HepG2 (cell line): ENCODE results near the gene THOC7. TPM values are rescaled to one million over a fixed set of nuclear protein-coding genes. Genes with fewer than 3 reads are reported as not detected.

Source experiments
- ATAC-seq: fragments of 200-7000 bp; cut with Tn5 transposase; 3 replicates; pipeline ENCODE4 v1.9.1; 2020; ENCODE audit warnings: mild to moderate bottlenecking, moderate library complexity
- BruUV-seq: library from RNA; stranded (reverse); fragments of 400-500 nt; replicated peaks from 2 replicates; lab custom pipeline; 2021; lab: Mats Ljungman, UMichigan
- CTCF ChIA-PET: fragments of 300-600 bp; formaldehyde crosslinking; extraction: SDS; loops from one replicate; lab custom pipeline; 2021; ENCODE audit warnings: low total read pairs, inconsistent platforms, low intra/inter-chr PET ratio; lab: Yijun Ruan, JAX
- POLR2A ChIA-PET: fragments of 350-600 bp; sonication (Branson Sonifier 250); formaldehyde crosslinking; loops from one replicate; lab custom pipeline; 2020; ENCODE audit warnings: antibody characterized with exemption, inconsistent platforms; lab: Yijun Ruan, JAX
- DNase-seq: peaks from one replicate; pipeline ENCODE4 v3.0.0-alpha.2; 2015; ENCODE audit warnings: low spot score
- FAIRE-seq: peaks from 3 replicates; lab custom pipeline; 2011; peaks lifted over from hg19 to GRCh38; lab: Jason Lieb, UNC
- H2AFZ ChIP-seq: one replicate; pipeline ENCODE4 v1.6.1; 2011; ENCODE audit warnings: low read length, inconsistent platforms
- H3K27ac ChIP-seq: fragments of 300-600 bp; 3 replicates; pipeline ENCODE4 v1.8.0; 2011; ENCODE audit warnings: mixed run types, mild to moderate bottlenecking, mixed read lengths, low read length, inconsistent platforms; ENCODE audit not compliant: insufficient read depth; ENCODE audit errors: extremely low read length
- H3K27me3 ChIP-seq, 2 experiments: fragments of 200-600 bp in 1 of 2; 2 replicates in 1 of 2; 3 replicates in 1 of 2; pipeline versions ENCODE4 v1.6.0 to v1.8.0; 2011; ENCODE audit warnings: low read length in 2 of 2, mild to moderate bottlenecking in 2 of 2, moderate library complexity in 2 of 2, inconsistent platforms in 1 of 2; ENCODE audit not compliant: insufficient read depth in 2 of 2, control insufficient read depth in 1 of 2
- H3K36me3 ChIP-seq, 2 experiments: fragments of 200-600 bp in 1 of 2; replicated peaks in 1 of 2; 2 replicates in 1 of 2; 3 replicates in 1 of 2; pipeline versions ENCODE4 v1.5.1 to v1.8.0; 2011; ENCODE audit warnings: low read length in 2 of 2, inconsistent platforms in 1 of 2; ENCODE audit not compliant: insufficient read depth in 2 of 2, control insufficient read depth in 1 of 2
- H3K4me1 ChIP-seq: 2 replicates; pipeline ENCODE4 v1.5.1; 2012; ENCODE audit warnings: low read length, inconsistent platforms; ENCODE audit not compliant: insufficient read depth
- H3K4me2 ChIP-seq: 2 replicates; pipeline ENCODE4 v1.6.0; 2011; ENCODE audit warnings: low read depth, low read length, inconsistent platforms
- H3K4me3 ChIP-seq, 3 experiments: fragments of 200-600 bp in 1 of 3; sonication (generic), shearing (Covaris generic) in 1 of 3; replicated peaks in 1 of 3; 2 replicates each; pipeline ENCODE4 v1.5.1; 2011 to 2016; ENCODE audit warnings: low read length in 3 of 3, inconsistent platforms in 2 of 3, low read depth in 2 of 3, mild to moderate bottlenecking in 2 of 3, control low read depth in 1 of 3, mixed read lengths in 1 of 3; ENCODE audit not compliant: insufficient read depth in 1 of 3
- H3K79me2 ChIP-seq: one replicate; pipeline ENCODE4 v1.6.1; 2011; ENCODE audit warnings: low read length, inconsistent platforms; ENCODE audit not compliant: insufficient read depth
- H3K9ac ChIP-seq: 2 replicates; pipeline ENCODE4 v1.6.0; 2011; ENCODE audit warnings: mild to moderate bottlenecking, low read depth, low read length, inconsistent platforms; ENCODE audit not compliant: insufficient read depth
- H3K9me3 ChIP-seq: 2 replicates; pipeline ENCODE4 v1.5.1; 2012; ENCODE audit warnings: mild to moderate bottlenecking, low read length
- H4K20me1 ChIP-seq: 2 replicates; pipeline ENCODE4 v1.6.0; 2011; ENCODE audit warnings: inconsistent platforms, mild to moderate bottlenecking, low read length, moderate library complexity; ENCODE audit not compliant: insufficient read depth
- ARID5B ChIP-seq: IDR thresholded peaks from 2 replicates; pipeline ENCODE4 v1.4.0; 2020; ENCODE audit warnings: mild to moderate bottlenecking, missing genetic modification reagents
- ATF1 ChIP-seq: IDR thresholded peaks from 2 replicates; pipeline ENCODE4 v1.6.1; 2016; ENCODE audit warnings: mild to moderate bottlenecking, control low read depth
- CEBPG ChIP-seq: IDR thresholded peaks from 2 replicates; pipeline ENCODE4 v1.6.1; 2016
- FOXK1 ChIP-seq: sonication (generic); formaldehyde crosslinking; IDR thresholded peaks from 2 replicates; pipeline ENCODE4 v1.4.0; 2020; ENCODE audit warnings: low read depth, missing genetic modification reagents, borderline replicate concordance
- GATAD2A ChIP-seq: IDR thresholded peaks from 2 replicates; pipeline ENCODE4 v1.6.1; 2016
- HOMEZ ChIP-seq: IDR thresholded peaks from 2 replicates; pipeline ENCODE4 v1.6.1; 2016; ENCODE audit warnings: low read depth
- MED1 ChIP-seq: sonication (generic); formaldehyde crosslinking; IDR thresholded peaks from 2 replicates; pipeline ENCODE4 v1.4.0; 2020; ENCODE audit warnings: missing genetic modification reagents
- MIXL1 ChIP-seq: IDR thresholded peaks from 2 replicates; pipeline ENCODE4 v1.6.1; 2016
- NR2F6 ChIP-seq, 2 experiments: IDR thresholded peaks; 2 replicates each; pipeline ENCODE4 v1.6.1; 2016; ENCODE audit warnings: antibody characterized with exemption in 1 of 2, mild to moderate bottlenecking in 1 of 2
- SALL1 ChIP-seq: sonication (generic); formaldehyde crosslinking; IDR thresholded peaks from 2 replicates; pipeline ENCODE4 v1.8.0; 2022; ENCODE audit warnings: mild to moderate bottlenecking, missing genetic modification reagents
- SAP130 ChIP-seq: IDR thresholded peaks from 2 replicates; pipeline ENCODE4 v1.6.1; 2016; ENCODE audit warnings: low read depth
- TFE3 ChIP-seq: IDR thresholded peaks from 2 replicates; pipeline ENCODE4 v1.6.1; 2016
- USF2 ChIP-seq, 2 experiments: sonication (generic) in 1 of 2; formaldehyde crosslinking in 1 of 2; IDR thresholded peaks; 2 replicates each; pipeline versions ENCODE4 v1.5.1 to v1.6.1; 2011 to 2020; ENCODE audit warnings: borderline replicate concordance in 1 of 2, low read depth in 1 of 2, low read length in 1 of 2, mild to moderate bottlenecking in 1 of 2, missing genetic modification reagents in 1 of 2, moderate library complexity in 1 of 2
- WGBS: methylation state at CpG from one replicate; pipeline ENCODE4 v1.1.6; 2017; ENCODE audit warnings: low lambda C conversion rate; 5-methylcytosine and 5-hydroxymethylcytosine counted together
- in situ Hi-C: cut with HindIII; loops from 2 replicates; pipeline ENCODE4 v1.10.0; 2017; ENCODE audit warnings: low pct_unique_long_range_greater_than_20kb; ENCODE audit not compliant: extremely low pct_ligation_motif_present
- intact Hi-C: fragments of 100-400 bp; cut with micrococcal nuclease; formaldehyde crosslinking; loops from one replicate; pipeline ENCODE4 v1.10.0; 2022; ENCODE audit not compliant: unreplicated experiment
- polyA plus RNA-seq, 8 experiments: library from polyadenylated mRNA; depleted of rRNA in 3 of 8; stranded (reverse) in 7 of 8; unstranded in 1 of 8; fragments of >200 nt; fragmentation: Illumina TruSeq in 4 of 8; extraction: Trizol in 4 of 8; gene quantifications; 2 replicates each; pipeline versions ENCODE4 v1.2.1 to v1.2.3, GENCODE V29; 2011 to 2016; ENCODE audit warnings: low read depth in 4 of 8, missing spikeins in 1 of 8, mixed read lengths in 1 of 8; ENCODE audit not compliant: insufficient read depth in 1 of 8
- total RNA-seq, 5 experiments: library from RNA; depleted of rRNA; stranded (reverse); fragments of >200 nt; fragmentation: Illumina TruSeq; extraction: Trizol; gene quantifications; 2 replicates each; pipeline ENCODE4 v1.2.3, GENCODE V29; 2016; ENCODE audit warnings: low read depth in 1 of 5

THOC7 gene
- total and polyA plus RNA-seq, 2 of the 13 experiments (the other 11 are each of a cell fraction or from before 2014, with no cell fraction given): 32.8 to 63.5 TPM

GRCh38 chr3:63875510-63875909 lies 11.9 kb upstream of the THOC7 start (continued):
- no peak for TF ChIP-seq ATF1 (CRISPR knock-in tag)

GRCh38 chr3:63874769-63875168 lies 11.2 kb upstream of the THOC7 start:
- Histone ChIP-seq H4K20me1 (peaks cover 10% of the 10 kb centered on the region), H3K4me3 (no peak overlapping the region), H3K9me3 (no peaks in the 10 kb centered on the region), H3K27me3 (no peaks in the 10 kb centered on the region), H3K4me1 (peaks cover 45% of the 10 kb centered on the region), H2AFZ (no peak overlapping the region), H3K36me3 (no peaks in the 10 kb centered on the region), H3K79me2 (peaks cover 51% of the 10 kb centered on the region), H3K9ac (no peak overlapping the region), H3K27ac (peak overlapping the region; percentile 33), H3K4me2 (peak overlapping the region; percentile 34)
- no TSS peak for BruUV-seq
- CTCF ChIA-PET: no interaction called here
- FAIRE-seq: peak; percentile 64
- intact Hi-C loops (no loop called here), in situ Hi-C loops (no loop called here)
- DNase-seq: peak; percentile 75
- ATAC-seq: peak; percentile 85
- 69% methylated on average over 2 of the region's 3 CpGs for WGBS
- POLR2A ChIA-PET: interaction anchor here (1.3 to 1.6 kb wide), 2 partner anchors 11 to 37 kb away, joined by 6 to 9 read pairs; partner anchors contain the start of genes ATXN7, SCAANT1 and THOC7
- TF ChIP-seq MIXL1: 0 out of 2 replicates have a peak, but pooled peaks have one; percentile 14
- peak; percentile 49; the same call in 1 of the 2 replicates for TF ChIP-seq USF2 (IDR thresholded peaks at IDR 0.05; ENCODE audit: low read depth, low read length)
- peak; percentile 54; the same call in 1 of the 2 replicates for TF ChIP-seq USF2 (CRISPR knock-in tag; IDR thresholded peaks at IDR 0.05; ENCODE audit: borderline replicate concordance)
- TF ChIP-seq TFE3 (CRISPR knock-in tag): peak; percentile 80
- TF ChIP-seq ARID5B (CRISPR knock-in tag): peak; percentile 47; the same call in 1 of the 2 replicates
- TF ChIP-seq GATAD2A (CRISPR knock-in tag): 0 out of 2 replicates have a peak, but pooled peaks have one; percentile 17
- peak; percentile 41; the same call in 1 of the 2 replicates for TF ChIP-seq HOMEZ (CRISPR knock-in tag)
- TF ChIP-seq CEBPG: peak; percentile 51
- 0 out of 2 replicates have a peak, but pooled peaks have one; percentile 18 for TF ChIP-seq SALL1 (CRISPR knock-in tag)
- TF ChIP-seq NR2F6 (IDR thresholded peaks at IDR 0.05): 0 out of 2 replicates have a peak, but pooled peaks have one; percentile 15
- peak; percentile 71; the same call in 1 of the 2 replicates for TF ChIP-seq NR2F6 (CRISPR knock-in tag; IDR thresholded peaks at IDR 0.05)
- TF ChIP-seq MED1 (CRISPR knock-in tag): 0 out of 2 replicates have a peak, but pooled peaks have one; percentile 17
- TF ChIP-seq FOXK1 (CRISPR knock-in tag): 0 out of 2 replicates have a peak, but pooled peaks have one; percentile 23
- peak; percentile 50; the same call in 1 of the 2 replicates for TF ChIP-seq SAP130 (CRISPR knock-in tag)
